IPS DF 4.7 (cell line): Measurements from ENCODE around the gene RFC3.

Experiments
- DNase-seq: peaks from one replicate; pipeline ENCODE4 v3.0.0-alpha.2; 2013; ENCODE audit warnings: low spot score; ENCODE audit errors: extremely low read depth

RFC3 gene

GRCh38 chr13:33867472-33867871 is 49.5 kb downstream of the RFC3 start:
- no peak for DNase-seq

- no peak for DNase-seq
Observed at GRCh38 chr13:33868343-33868994, 50.5 kb downstream of the RFC3 start.

- no peak for DNase-seq
Observed at GRCh38 chr13:33869005-33869404, 51.1 kb downstream of the RFC3 start.

GRCh38 chr13:33870046-33870668 is 52.2 kb downstream of the RFC3 start:
- DNase-seq, result no peak

GRCh38 chr13:33871207-33872004 is 53.5 kb downstream of the RFC3 start:
- DNase-seq, result no peak

GRCh38 chr13:33872005-33872351 is 54.0 kb downstream of the RFC3 start:
- no peak for DNase-seq

GRCh38 chr13:33873251-33873908 is 55.4 kb downstream of the RFC3 start:
- no peak for DNase-seq

- no peak for DNase-seq
Observed at GRCh38 chr13:33874871-33875270, 56.9 kb downstream of the RFC3 start.

- DNase-seq, result no peak
Observed at GRCh38 chr13:33875618-33876401, 57.9 kb downstream of the RFC3 start.

- DNase-seq, result no peak
Observed at GRCh38 chr13:33876716-33877394, 58.9 kb downstream of the RFC3 start.

- no peak for DNase-seq
Observed at GRCh38 chr13:33879118-33879517, 61.2 kb downstream of the RFC3 start.

- no peak for DNase-seq
Observed at GRCh38 chr13:33882804-33883203, 64.9 kb downstream of the RFC3 start.

GRCh38 chr13:33884531-33885220 is 66.7 kb downstream of the RFC3 start:
- DNase-seq, result no peak
